ENCODE results near the gene AGFG1. TPM values are rescaled to one million over a fixed set of nuclear protein-coding genes. Genes with fewer than 3 reads are reported as not detected.
"Not testable (repeated sequence)": the region's sequence is repeated elsewhere in the genome, so short reads cannot be mapped to it uniquely, and the experiment has no call there.

Gene AGFG1
- total RNA-seq, 1 experiment from 2014 or later, result 81.3 TPM

- Mint-ChIP-seq H3K4me1 (peaks cover 92% of the 10 kb centered on the region), H3K9me3 (no peaks in the 10 kb centered on the region), H3K4me3 (no peak overlapping the region), H3K27ac (peak overlapping the region; percentile 21; the same call in 1 of the 2 replicates), H3K27me3 (ENCODE audit: low read depth) (no peaks in the 10 kb centered on the region), H3K36me3 (no peaks in the 10 kb centered on the region)
- ChIA-PET CTCF (no interaction called here), POLR2A (no interaction called here)
- DNase-seq (ENCODE audit: low spot score), result no peak
- TF ChIP-seq ZNF317 (CRISPR knock-in tag; IDR thresholded peaks at IDR 0.05; ENCODE audit: borderline replicate concordance, low read depth), result no peak
- no peak for TF ChIP-seq MAX (CRISPR knock-in tag; IDR thresholded peaks at IDR 0.05)
- no peak for ATAC-seq
These were observed 41.2 kb downstream of the AGFG1 start for GRCh38 chr2:227513113-227513512.

- ChIA-PET CTCF (no interaction called here), POLR2A (interaction anchor here (0.5 kb wide), 1 partner anchor 43 kb away, joined by 3 read pairs; no protein-coding TSS in a partner anchor)
- ATAC-seq, result no peak
- H3K4me1 Mint-ChIP-seq, result peaks cover 75% of the 10 kb centered on the region
- H3K36me3 Mint-ChIP-seq, result no peaks in the 10 kb centered on the region
- H3K9me3 Mint-ChIP-seq, result no peaks in the 10 kb centered on the region
- H3K27me3 Mint-ChIP-seq (ENCODE audit: low read depth), result no peaks in the 10 kb centered on the region
- H3K4me3 Mint-ChIP-seq, result no peak overlapping the region
- no peak for TF ChIP-seq ZNF512 (CRISPR knock-in tag; IDR thresholded peaks at IDR 0.05; ENCODE audit: borderline replicate concordance)
- TF ChIP-seq MAX (CRISPR knock-in tag; IDR thresholded peaks at IDR 0.05), result no peak
- TF ChIP-seq ZNF532 (CRISPR knock-in tag; IDR thresholded peaks at IDR 0.05; ENCODE audit: borderline replicate concordance), result no peak
- no peak for TF ChIP-seq ZNF232 (CRISPR knock-in tag; IDR thresholded peaks at IDR 0.05)
- TF ChIP-seq NFE2L1 (CRISPR knock-in tag; IDR thresholded peaks at IDR 0.05), result no peak
- DNase-seq (ENCODE audit: low spot score), result no peak
- no peak overlapping the region for H3K27ac Mint-ChIP-seq
These were observed 43.8 kb downstream of the AGFG1 start for GRCh38 chr2:227515742-227516141.

GRCh38 chr2:227517724-227518123, 45.8 kb downstream of the AGFG1 start:
- Mint-ChIP-seq H3K4me3 (no peak overlapping the region), H3K4me1 (peaks cover 55% of the 10 kb centered on the region), H3K27ac (peak overlapping the region; percentile 87; the same call in 1 of the 2 replicates), H3K27me3 (ENCODE audit: low read depth) (no peaks in the 10 kb centered on the region), H3K36me3 (no peaks in the 10 kb centered on the region), H3K9me3 (no peaks in the 10 kb centered on the region)
- CTCF ChIA-PET, result no interaction called here
- ATAC-seq, result no peak
- POLR2A ChIA-PET, result no interaction called here
- no peak for DNase-seq (ENCODE audit: low spot score)
- TF ChIP-seq ATF1 (CRISPR knock-in tag; IDR thresholded peaks at IDR 0.05), result no peak
- no peak for TF ChIP-seq ZNF396 (CRISPR knock-in tag; IDR thresholded peaks at IDR 0.05; ENCODE audit: borderline replicate concordance)
- TF ChIP-seq GABPB1 (CRISPR knock-in tag; IDR thresholded peaks at IDR 0.05), result no peak

GRCh38 chr2:227518278-227518865, 46.4 kb downstream of the AGFG1 start:
- DNase-seq (ENCODE audit: low spot score); H3K9me3 Mint-ChIP-seq; H3K4me3 Mint-ChIP-seq; CTCF ChIA-PET; POLR2A ChIA-PET; ATAC-seq; H3K27me3 Mint-ChIP-seq (ENCODE audit: low read depth); H3K27ac Mint-ChIP-seq; H3K36me3 Mint-ChIP-seq: not testable (repeated sequence)
- peaks cover 49% of the 10 kb centered on the region for H3K4me1 Mint-ChIP-seq

- H3K4me1 Mint-ChIP-seq, result peaks cover 24% of the 10 kb centered on the region
- H3K4me3 Mint-ChIP-seq; H3K27me3 Mint-ChIP-seq (ENCODE audit: low read depth); H3K27ac Mint-ChIP-seq; ATAC-seq; H3K9me3 Mint-ChIP-seq; DNase-seq (ENCODE audit: low spot score); POLR2A ChIA-PET; CTCF ChIA-PET: not testable (repeated sequence)
- H3K36me3 Mint-ChIP-seq, result peaks cover 21% of the 10 kb centered on the region
These were observed 49.2 kb downstream of the AGFG1 start for GRCh38 chr2:227521178-227521577.
